Prostate gland (tissue), 2 donors: Measurements from ENCODE around the gene GNB5.

Experiments
- CTCF ChIP-seq, 4 experiments: fragments of 200-600 bp in 2 of 4; fragments of 450-650 bp in 2 of 4; sonication (generic) in 2 of 4; IDR thresholded peaks; 1 replicate in 3 of 4; 2 replicates in 1 of 4; pipeline ENCODE4 v1.5.1; 2016 to 2019; ENCODE audit warnings: antibody characterized with exemption in 4 of 4, mild to moderate bottlenecking in 2 of 4, moderate library complexity in 2 of 4
- POLR2A ChIP-seq: fragments of 450-650 bp; IDR thresholded peaks from one replicate; pipeline ENCODE4 v1.6.1; 2016; ENCODE audit warnings: antibody characterized with exemption, mild to moderate bottlenecking

GRCh38 chr15:52113235-52113634 is 78.0 kb downstream of the GNB5 start:
- no peak for TF ChIP-seq POLR2A
- TF ChIP-seq CTCF (IDR thresholded peaks at IDR 0.05), result no peak
